ENCODE results near the gene SLC44A1.
A peak's percentile ranks its signal among the peaks of the same experiment; 100 is the strongest.

SLC44A1 gene

DNA sequence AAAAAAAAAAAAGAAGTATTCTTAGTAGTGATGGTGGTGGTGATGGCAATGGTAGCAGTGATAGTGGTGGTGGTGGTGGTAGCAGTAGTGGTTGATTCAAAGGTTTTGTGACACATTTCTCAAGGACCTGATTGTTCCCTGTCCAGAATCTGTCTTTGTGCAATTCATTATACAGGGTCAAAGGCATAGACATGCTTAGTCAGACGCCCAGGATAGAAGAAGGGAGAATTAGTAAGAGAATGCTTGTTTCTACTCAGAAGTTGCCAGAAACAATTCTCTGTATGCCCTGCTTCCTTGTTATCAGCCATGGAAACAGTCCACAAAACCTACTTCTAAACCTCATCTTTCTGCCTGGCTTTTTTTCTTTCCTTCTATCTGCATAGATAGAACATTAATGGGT lies 89.4 kb downstream of the SLC44A1 start:
- no peak for DNase-seq (ENCODE audit: low read depth, low spot score)

DNA sequence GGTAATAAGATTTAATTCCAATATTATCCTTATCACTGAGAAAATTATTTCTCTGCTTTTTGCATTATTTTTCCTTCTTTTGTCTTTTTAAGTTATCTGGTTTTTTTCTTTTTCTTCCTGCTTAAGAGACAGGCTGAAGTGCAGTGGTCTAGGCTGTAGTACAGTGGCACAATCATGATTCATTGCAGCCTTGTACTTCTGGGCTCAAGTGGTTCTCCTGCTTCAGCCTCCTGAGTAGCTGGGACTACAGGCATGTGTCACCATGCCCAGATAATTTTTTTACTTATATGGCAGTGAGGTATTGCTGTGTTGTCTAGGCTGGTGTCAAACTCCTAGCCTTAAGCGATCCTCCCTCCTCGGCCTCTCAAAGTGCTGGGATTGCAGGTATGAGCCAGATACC lies 93.9 kb downstream of the SLC44A1 start:
- no peak for DNase-seq (ENCODE audit: low read depth, low spot score)

DNA sequence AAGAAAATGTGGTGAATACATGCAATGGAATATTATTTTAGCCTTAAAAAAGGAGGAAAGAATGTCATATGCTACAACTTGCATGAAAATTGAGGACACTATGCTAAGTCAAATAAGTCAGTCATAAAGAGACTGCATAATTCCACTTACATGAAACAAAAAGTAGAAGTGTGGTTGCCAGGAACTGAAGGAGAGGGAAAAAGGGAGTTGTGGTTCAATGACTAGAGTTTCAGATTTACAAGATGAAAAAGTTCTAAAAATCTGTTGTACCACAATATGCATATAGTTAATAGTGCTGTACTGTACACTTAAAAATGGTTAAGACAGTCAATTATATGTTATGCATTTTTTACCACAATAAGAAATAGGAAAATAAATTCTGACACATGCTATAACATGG lies 95.4 kb downstream of the SLC44A1 start:
- DNase-seq (ENCODE audit: low read depth, low spot score): no peak

DNA sequence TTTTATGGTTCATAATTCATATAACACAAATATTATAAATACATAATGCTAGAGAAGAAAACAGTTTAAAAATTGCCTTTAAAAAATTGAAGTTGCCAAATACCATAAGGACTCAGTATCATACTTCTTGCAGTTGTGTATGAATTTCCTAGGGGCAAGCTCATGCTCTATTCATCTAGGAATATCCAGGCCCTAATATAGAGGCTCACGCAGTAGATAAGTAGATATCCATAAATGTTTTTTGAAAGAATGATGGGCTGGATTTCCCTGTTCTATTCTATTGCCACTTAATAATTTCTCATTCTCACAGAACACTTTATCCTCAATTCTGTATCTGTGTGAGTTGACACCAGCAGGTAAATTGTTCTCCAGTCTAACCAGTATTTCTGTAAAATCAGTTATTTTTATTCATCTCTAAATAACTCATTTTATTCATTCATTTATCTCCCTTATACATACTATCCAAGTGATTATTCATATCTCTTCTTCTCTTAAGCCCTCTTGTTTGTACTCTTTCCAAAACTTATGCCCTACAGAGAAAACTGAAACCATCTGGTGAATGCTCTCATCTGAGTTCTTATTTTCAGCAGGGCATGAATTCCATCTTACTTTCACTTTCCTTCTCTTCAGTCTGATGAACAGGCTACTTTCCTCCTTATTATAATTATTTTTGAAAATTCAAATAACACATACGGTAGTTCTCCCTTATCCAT lies 97.1 kb downstream of the SLC44A1 start:
- peak; percentile 28 for DNase-seq (ENCODE audit: low read depth, low spot score)

DNA sequence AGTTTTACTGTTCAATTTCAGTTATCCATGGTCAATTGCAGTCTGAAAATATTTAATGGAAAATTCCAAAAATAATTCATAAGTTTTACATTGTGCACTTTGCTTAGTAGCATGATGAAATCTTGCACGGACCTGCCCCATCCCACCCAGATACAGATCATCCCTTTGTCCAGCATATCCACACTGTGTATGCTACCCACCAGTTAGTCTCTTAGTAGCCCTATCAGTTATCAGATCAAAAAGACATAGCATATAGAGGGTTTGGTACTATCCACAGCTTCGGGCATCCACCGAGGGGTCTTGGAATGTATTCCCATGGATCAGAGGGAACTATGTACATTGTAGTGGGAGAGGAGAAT lies 97.7 kb downstream of the SLC44A1 start:
- DNase-seq (ENCODE audit: low read depth, low spot score): no peak

GRCh38 chr9:105344283-105344682 lies 99.8 kb downstream of the SLC44A1 start:
- DNase-seq (ENCODE audit: low read depth, low spot score): no peak

DNA sequence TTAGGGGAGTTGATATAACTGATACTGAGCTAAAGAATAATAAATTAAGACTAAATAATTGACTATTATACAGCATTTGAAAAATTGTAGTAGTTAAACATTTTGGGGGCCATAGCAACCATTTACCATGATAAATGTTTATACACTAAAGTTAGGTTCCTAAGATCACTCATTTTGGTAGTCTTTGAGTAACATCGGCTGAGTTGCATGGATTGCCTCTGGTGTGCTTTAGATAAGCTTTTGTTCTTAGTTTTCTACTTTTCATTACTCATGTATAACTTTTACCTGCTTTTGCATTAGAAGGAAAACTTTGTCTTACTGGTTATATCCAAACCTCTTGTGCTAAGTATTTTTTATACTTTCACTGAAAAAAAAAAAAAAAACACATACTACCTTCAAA lies 101.2 kb downstream of the SLC44A1 start:
- DNase-seq (ENCODE audit: low read depth, low spot score): no peak

GRCh38 chr9:105346273-105346672 lies 101.8 kb downstream of the SLC44A1 start:
- DNase-seq (ENCODE audit: low read depth, low spot score): no peak

DNA sequence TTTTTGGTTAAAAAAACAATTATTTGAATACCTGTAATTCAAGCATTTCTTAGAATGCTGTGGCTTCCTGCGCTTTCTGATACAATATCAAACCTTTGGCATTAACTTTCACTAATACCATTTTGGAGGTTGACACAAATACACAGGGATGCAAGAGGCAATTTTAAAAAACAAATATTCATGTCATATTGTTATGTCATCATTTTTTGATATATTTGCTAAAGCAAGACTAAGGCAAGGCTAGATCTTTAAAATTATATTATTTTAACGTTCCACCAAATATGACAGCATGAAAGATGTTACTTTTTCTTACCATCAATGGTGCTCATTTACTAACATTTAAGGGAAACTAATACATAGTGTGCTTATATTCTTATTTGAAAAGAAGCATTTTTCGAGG lies 110.0 kb downstream of the SLC44A1 start:
- DNase-seq (ENCODE audit: low read depth, low spot score): no peak

DNA sequence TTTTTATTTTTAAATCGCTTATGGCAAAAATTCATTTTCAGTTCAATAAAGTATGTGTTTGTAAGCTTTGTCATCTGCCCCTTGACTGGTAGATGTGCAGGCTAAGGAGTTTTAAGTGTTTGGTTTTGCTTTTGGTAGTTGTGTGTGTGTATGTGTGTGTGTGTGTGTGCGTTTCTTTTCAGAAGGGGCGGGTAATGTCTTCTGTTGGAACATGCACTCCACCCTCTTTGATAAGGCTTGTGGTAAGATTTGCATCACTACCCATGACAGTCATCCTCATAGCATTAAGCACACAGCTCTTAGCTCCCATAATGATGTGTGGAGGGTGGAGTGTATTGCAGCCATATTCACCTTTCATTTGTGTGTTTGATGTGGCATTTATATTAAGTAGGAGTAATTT lies 111.3 kb downstream of the SLC44A1 start:
- DNase-seq (ENCODE audit: low read depth, low spot score): no peak

DNA sequence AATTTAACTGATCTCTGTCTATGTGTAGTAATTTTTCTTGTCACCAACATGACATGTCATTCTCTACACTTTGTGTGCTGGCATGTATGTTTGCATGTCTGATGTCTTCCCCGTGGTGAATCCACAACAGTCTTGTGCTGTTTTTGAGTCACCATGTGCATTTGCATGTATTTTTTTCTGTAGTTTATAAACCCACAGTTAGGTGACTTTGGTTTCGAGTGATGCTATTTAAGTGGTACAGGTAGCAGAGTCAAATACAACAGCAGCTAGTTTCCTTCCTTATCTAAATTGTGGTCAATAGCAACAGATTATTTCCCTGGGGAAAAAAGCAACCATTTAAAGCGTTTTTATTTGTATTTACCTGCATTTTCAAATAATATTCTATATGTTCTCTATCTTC lies 113.5 kb downstream of the SLC44A1 start:
- no peak for DNase-seq (ENCODE audit: low read depth, low spot score)

GRCh38 chr9:105359892-105360291 lies 115.4 kb downstream of the SLC44A1 start:
- peak; percentile 60 for DNase-seq (ENCODE audit: low read depth, low spot score)

- no peak for DNase-seq (ENCODE audit: low read depth, low spot score)
Observed at GRCh38 chr9:105360344-105360743, 115.9 kb downstream of the SLC44A1 start.

DNA sequence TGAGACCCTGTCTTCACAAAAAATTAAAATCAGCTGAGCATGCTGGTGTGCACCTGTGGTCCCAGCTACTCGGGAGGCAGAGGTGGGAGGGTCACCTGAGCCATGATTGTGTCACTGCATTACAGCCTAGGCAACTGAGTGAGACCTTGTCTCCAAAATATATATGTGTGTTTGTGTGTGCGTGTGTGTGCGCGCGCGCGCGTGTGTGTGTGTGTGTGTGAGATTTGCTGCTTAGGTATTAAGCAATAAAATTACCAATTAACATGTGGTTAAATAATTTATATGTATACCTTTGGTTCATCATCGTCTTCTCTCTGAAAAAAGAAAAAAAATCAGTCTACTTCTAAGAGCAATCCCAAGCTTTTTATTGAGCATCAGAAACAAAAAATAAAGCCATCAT lies 117.4 kb downstream of the SLC44A1 start:
- no peak for DNase-seq (ENCODE audit: low read depth, low spot score)

DNA sequence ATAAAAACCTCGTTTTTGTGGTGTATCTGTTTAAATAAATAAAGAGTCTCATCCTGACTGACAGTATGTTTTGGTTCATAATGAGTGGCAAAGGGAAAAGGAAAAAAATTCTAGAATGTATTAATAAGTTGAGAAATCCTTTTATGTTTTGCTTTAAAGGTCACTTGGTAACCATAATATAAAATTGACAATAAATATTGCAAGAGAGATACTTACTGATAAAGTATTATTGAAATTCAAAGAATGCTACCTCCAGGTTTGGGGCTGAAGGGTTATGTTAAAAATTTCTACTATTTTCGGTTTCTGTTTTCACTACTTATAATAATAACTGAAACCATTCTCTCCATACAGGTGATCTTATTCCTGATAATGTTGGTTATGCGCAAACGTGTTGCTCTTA lies 118.0 kb downstream of the SLC44A1 start:
- DNase-seq (ENCODE audit: low read depth, low spot score): no peak

- no peak for DNase-seq (ENCODE audit: low read depth, low spot score)
Observed at GRCh38 chr9:105363837-105364236, 119.4 kb downstream of the SLC44A1 start.

GRCh38 chr9:105369911-105370310 lies 125.5 kb downstream of the SLC44A1 start:
- no peak for DNase-seq (ENCODE audit: low read depth, low spot score)

GRCh38 chr9:105373723-105374122 lies 129.3 kb downstream of the SLC44A1 start:
- DNase-seq (ENCODE audit: low read depth, low spot score): no peak

GRCh38 chr9:105375323-105375722 lies 130.9 kb downstream of the SLC44A1 start:
- no peak for DNase-seq (ENCODE audit: low read depth, low spot score)

DNA sequence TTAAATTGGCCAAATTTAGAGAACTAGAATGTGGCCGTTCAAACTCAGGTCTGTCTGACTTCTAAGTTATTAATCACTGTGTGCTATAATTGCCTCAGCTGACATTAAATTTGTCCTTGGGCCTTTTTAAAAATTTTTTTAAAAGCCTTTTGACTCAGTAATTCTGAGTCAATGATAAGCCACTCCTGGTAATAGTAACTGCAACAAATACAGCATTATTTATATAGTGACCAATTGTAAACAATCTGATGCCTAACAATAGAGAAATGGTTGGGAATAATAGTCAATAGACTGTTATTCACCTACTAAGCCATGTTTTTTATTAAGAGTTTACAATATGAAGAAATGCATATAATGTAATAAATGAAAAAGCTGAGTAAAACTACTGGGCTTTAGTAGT lies 132.4 kb downstream of the SLC44A1 start:
- no peak for DNase-seq (ENCODE audit: low read depth, low spot score)

GRCh38 chr9:105385381-105385985 lies 141.0 kb downstream of the SLC44A1 start:
- no peak for DNase-seq (ENCODE audit: low read depth, low spot score)

DNA sequence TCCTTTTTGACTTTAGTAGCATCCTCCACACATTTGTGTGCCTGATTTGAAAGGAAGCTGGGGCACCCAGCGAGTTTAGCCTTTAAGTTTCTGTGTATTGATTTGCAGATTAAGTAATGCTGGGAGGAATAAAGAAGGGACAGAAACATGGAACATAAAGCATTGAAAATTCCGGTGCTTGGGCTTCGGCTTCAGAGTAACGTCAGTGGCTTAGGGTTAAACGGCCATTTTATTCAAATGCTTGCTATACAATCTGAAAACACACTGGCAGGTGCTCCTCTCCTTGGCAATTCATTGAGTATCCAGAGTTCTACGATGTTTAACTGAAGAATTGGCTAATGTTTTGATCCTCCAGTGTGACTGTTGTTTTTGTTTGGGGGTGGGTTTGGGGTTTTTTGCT lies 145.3 kb downstream of the SLC44A1 start:
- DNase-seq (ENCODE audit: low read depth, low spot score): no peak

DNA sequence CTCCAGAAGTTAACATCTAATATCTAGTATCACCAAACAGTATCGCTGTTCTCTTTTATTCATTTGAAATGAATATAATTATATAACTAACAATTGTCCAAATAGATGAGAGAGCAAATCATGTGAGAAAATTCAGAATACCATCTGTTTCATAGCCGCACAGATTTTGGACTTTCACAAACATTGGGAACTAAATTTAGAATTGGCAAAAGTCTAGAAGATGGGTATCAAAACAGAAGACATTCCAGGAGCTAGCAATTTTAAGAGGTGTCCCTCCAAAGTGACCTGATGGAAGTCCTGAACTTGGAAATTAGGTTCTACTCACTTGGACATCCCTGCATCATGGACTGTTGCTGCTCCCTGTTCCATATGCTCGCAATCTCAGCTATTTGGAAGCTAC lies 146.4 kb downstream of the SLC44A1 start:
- no peak for DNase-seq (ENCODE audit: low read depth, low spot score)

DNA sequence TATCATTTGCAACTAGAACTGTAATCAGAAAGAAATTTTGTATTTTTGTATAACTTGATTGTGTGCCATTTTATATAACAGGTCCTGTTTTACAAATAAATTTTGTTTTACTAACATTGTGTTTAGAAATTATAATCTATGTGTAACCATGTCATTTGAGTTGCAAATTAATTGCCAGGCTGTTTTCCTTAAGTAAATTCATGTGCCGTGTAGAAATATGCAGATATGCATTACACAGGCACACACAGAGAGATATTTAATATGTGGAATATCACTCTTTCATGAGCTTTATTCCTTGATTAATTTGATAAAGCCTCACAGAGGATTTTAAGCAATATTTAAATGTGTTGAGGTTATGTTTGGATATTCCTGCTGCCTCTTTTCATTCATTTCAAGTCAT lies 146.8 kb downstream of the SLC44A1 start:
- DNase-seq (ENCODE audit: low read depth, low spot score): no peak

Data from astrocyte of the hippocampus (primary cell).